PFSK-1 (cell line): ENCODE data around the gene CLEC3B.

Experiments used
- FOXP2 ChIP-seq: optimal IDR thresholded peaks from 2 replicates; pipeline ENCODE3; 2011; ENCODE audit warnings: borderline replicate concordance, control low read depth, inconsistent platforms; ENCODE audit not compliant: insufficient read depth; ENCODE audit errors: extremely low read length, extremely low read depth
- POLR2AphosphoS5 ChIP-seq: IDR thresholded peaks from 2 replicates; pipeline ENCODE4 v1.6.1; 2012; ENCODE audit warnings: low read depth, mild to moderate bottlenecking, control low read depth, low read length, moderate library complexity
- REST ChIP-seq, 2 experiments: IDR thresholded peaks; 2 replicates each; pipeline versions ENCODE4 v1.6.1 to v1.8.0; 2011 to 2012; ENCODE audit warnings: low read depth in 2 of 2, low read length in 2 of 2, control low read depth in 1 of 2, inconsistent platforms in 1 of 2, mild to moderate bottlenecking in 1 of 2, moderate library complexity in 1 of 2; ENCODE audit not compliant: insufficient read depth in 1 of 2
- SIN3A ChIP-seq: IDR thresholded peaks from 2 replicates; pipeline ENCODE4 v1.6.1; 2012; ENCODE audit warnings: mild to moderate bottlenecking, low read length, moderate library complexity, borderline replicate concordance; ENCODE audit not compliant: insufficient read depth
- TAF1 ChIP-seq: IDR thresholded peaks from 2 replicates; pipeline ENCODE4 v1.6.1; 2012; ENCODE audit warnings: low read length, control low read depth, borderline replicate concordance; ENCODE audit not compliant: insufficient read depth

The CLEC3B gene

GRCh38 chr3:45057557-45057956 lies 31.5 kb downstream of the CLEC3B start:
- TF ChIP-seq SIN3A (no peak), FOXP2 (no peak), POLR2AphosphoS5 (no peak), TAF1 (no peak), REST (IDR thresholded peaks at IDR 0.05; ENCODE audit: insufficient read depth in 1 of 2, low read depth in 2 of 2, low read length in 2 of 2) (no peak)

GRCh38 chr3:45059132-45059531 lies 33.0 kb downstream of the CLEC3B start:
- TF ChIP-seq REST (IDR thresholded peaks at IDR 0.05; ENCODE audit: insufficient read depth in 1 of 2, low read depth in 2 of 2, low read length in 2 of 2) (no peak), FOXP2 (no peak), POLR2AphosphoS5 (no peak), SIN3A (no peak), TAF1 (no peak)

DNA sequence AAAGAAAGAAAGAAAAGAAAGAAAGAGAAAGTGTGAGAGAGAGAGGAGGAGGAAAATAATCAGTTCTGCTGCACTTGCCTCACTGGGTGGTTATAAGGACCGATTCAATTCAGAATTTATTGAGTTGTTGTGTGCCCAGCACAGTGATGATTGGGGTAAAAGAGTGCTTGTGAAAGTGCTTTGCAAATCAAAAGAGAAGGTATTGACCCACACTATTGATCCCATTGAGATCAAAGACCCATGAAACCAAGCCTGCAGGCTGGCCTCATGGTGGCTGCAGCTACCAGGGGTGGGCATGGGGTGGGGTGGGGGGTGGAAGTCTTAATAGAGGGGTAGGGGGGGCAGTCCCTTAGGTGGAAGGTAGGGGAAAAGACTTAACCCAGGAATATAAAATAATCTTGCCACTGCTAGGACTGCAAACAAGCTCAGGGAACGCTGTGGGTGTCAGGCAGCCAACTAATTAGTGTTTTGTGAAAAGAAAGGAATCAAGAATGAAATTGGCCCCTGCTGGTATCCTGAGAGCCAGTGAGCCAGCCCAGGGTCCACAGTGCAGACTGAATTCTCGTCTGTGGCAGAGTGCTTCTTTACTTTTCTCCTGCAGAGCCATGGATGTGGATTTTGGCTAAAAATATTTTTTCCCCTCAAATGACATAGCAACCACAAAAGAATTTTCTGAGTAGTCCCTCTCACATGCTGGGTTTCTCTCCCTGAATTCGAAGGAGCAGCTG lies 34.2 kb downstream of the CLEC3B start:
- TF ChIP-seq POLR2AphosphoS5 (no peak), REST (IDR thresholded peaks at IDR 0.05; ENCODE audit: insufficient read depth in 1 of 2, low read depth in 2 of 2, low read length in 2 of 2) (no peak), FOXP2 (no peak), SIN3A (no peak), TAF1 (no peak)

DNA sequence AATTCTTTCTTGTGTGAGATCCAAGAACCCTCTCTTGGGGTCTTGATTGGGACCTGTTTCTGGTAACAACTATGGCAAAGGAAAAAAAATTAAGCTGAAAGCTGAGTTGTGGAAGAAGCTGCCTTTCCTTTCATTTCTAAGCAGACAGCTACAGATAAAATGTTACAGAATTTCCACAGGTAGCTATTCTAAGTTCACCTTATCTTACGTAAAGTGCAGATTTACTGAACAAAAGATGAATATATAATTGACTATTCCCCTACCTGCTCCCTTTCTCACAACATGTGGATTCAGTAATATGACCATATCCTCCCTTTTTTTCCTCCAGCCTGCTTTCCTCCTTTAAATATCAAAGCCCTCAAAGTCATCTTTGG lies 36.6 kb downstream of the CLEC3B start:
- no peak for TF ChIP-seq FOXP2
- TF ChIP-seq REST (IDR thresholded peaks at IDR 0.05; ENCODE audit: insufficient read depth in 1 of 2, low read depth in 2 of 2, low read length in 2 of 2), result no peak
- no peak for TF ChIP-seq TAF1
- no peak for TF ChIP-seq SIN3A
- no peak for TF ChIP-seq POLR2AphosphoS5
